UCSD-AML1 (cell line): ENCODE data around the gene FAM219B.
A peak's percentile ranks its signal among the peaks of the same experiment; 100 is the strongest.
"Not testable (repeated sequence)": the region's sequence is repeated elsewhere in the genome, so short reads cannot be mapped to it uniquely, and the experiment has no call there.

Source experiments
- DNase-seq: peaks from one replicate; lab custom pipeline; 2025; ENCODE audit not compliant: unreplicated experiment; lab: John Stamatoyannopoulos, UW

Gene FAM219B, protein sequence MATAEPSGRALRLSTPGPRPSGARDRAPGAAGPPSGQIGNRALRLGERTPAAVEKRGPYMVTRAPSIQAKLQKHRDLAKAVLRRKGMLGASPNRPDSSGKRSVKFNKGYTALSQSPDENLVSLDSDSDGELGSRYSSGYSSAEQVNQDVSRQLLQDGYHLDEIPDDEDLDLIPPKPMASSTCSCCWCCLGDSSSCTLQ

DNA sequence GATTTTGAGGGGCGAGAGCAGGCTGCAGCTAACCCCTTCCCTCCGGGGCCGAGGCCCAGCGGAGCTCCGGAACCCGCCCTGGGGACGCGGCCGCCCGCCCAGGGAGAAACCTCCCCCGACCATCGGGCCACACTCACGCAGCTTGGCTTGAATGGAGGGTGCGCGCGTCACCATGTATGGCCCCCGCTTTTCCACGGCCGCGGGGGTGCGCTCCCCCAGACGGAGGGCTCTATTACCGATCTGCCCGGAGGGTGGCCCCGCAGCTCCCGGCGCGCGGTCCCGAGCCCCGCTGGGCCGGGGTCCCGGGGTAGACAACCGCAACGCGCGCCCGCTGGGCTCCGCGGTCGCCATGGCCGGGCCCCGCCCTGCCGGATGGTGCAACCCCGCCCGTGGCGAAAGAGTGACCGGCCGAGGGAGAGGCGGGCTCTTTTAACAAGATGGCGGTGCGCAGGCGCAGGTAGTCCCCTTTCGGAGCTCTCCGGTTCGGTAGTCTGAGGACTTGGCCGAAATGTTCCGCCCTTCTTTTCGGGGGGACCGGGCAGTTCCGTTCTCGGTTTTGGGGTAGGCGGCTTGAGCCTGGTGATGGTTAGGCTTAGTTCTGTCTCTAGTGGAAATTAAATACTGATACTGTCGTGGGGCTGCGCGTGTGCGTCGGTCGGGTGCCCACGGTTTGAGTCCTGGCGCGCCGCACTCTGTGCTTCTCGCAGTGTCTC is at the start of gene FAM219B:
Gene FAM219B, minus strand, starts transcription at position 402 of the 713 bp plus-strand sequence. Its CDS starts 51 bp downstream, at position 351.
- peak; percentile 87 for DNase-seq

DNA sequence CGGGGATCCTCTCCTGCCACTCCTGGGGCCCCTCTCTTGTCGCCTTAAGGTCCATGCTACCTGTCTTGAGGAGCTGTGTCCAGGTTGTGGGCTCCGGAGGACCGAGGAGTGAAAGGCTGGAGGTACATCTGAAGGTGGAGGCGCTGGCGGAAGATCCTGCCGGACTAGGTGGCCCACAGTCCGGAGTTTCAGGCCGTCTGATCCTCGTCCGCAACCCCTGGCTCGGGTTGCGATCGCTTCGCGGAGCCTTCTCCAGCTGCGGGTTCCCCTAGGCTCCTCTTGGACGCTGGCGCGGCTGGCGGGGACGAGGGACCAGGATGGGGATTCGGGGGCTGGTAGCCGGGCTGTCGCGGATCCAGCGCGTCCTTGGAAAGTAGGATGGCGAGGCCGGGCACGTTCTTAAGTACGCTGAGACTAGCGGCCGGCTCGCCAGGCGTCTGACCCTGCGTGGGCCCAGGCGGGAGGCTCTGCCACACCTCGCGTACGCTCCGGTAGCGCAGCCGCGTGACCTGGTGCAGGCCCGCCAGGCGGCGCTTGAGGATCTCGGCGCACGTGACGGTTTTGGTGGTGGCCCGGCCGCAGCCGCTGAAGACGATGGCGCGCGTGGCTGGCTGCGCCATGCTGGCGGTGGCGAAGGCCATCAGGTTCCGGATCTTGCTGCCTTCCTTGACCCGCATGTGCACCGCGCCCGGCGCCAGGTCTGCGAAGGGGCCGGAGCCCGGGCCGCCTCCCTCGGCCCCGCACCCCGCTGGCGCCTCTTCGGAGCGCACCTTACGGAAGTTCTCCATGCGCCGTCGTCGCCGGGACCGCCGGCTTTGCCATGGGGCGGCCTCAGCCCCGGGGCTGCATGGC is 49.4 kb upstream of the FAM219B start:
- no peak for DNase-seq

DNA sequence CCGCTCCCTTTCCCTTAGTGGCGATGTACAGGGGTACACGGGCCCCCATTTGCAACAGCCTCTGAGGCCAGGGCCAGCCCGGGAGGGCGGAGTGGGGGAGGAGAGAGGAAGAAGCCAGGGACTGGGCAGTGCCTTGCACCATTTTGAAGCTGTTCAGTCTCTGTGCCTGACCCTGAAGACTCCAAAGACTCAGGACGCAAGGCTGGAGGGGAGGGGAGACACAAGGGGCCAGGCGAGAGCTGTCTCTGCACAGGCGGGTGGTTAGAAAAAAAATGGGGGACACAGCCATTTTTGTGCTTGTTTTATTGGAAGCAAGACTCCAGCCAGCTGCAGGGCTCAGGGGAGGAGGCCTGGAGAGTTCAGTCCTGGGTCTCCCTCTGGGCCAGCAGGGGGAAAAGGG is 48.4 kb upstream of the FAM219B start:
- DNase-seq = no peak

DNA sequence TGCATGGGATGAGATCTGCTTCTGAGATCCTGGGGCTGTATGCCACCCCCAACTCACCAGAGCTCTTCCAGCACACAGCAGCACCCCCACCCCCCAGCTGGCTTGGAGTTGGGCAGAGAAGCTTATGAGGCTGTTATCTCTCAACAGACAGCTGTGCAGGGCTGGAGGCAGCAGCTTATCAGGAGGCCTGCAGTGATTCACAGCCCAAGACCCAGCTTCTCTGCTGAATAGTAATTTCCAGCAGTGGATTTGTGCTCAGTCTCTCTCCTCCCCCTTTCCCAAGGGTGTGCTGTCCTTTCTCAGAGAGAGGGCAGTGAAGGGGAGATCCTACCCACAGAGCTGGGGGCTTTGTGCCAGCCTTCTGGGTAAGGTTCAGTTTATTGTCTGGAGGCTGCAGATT is 47.9 kb upstream of the FAM219B start:
- peak; percentile 27 for DNase-seq

DNA sequence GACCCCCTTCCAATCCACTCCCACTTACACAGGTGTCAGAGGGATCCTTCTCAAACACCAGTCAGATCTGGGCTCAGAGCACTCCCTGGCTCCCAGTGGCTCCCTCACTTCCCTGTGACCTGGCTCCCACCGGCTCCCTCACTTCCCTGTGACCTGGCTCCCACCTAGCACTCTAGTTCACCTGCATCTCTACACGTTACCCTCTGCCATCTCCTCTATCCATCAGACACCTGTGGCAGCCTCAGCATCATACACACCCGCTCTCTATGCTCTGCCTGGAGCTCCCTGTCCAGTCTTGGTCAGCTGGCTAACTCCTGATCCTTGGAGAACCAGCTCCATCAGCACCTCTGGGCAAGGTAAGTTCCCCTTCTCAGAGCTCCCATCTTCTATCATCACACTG is 44.4 kb upstream of the FAM219B start:
- DNase-seq = no peak

DNA sequence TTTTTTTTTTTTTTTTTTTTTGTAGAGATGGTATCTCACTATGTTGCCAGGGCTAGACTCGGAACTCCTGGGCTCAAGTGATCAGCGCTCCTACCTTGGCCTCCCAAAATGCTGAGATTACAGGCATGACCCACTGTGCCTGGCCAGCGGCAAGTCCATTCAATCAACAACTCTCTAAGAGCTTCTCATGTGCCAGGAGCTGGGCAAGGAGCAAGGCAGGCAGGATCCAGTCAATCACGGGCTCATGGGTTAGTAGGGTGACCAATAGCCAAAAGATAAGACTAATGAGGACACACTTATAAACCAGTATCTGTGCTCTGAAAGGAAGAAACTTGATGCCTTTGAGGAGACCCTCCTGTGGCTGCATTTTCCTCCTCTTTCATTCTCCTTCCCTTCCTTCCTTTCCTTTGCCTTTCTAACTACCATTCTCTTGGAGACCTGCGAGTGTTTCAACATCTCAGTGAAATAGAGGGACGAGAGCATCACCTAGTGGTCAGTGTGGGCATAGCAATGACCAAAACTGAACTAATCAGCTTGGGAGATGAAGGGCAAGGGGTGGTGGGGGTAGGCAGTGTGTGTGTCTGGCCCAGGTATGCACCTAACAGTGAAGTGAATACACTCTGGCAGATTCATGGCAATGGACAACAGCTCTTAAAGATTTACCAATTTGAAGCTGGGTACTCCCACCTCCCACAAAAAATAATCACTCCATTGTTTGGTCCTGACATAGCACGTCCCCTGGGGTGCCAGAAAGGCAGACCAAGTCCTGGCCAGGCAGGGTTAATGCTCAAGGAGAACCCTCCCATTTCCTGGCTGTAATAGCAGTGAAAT is 43.6 kb upstream of the FAM219B start:
- peak; percentile 54 for DNase-seq

DNA sequence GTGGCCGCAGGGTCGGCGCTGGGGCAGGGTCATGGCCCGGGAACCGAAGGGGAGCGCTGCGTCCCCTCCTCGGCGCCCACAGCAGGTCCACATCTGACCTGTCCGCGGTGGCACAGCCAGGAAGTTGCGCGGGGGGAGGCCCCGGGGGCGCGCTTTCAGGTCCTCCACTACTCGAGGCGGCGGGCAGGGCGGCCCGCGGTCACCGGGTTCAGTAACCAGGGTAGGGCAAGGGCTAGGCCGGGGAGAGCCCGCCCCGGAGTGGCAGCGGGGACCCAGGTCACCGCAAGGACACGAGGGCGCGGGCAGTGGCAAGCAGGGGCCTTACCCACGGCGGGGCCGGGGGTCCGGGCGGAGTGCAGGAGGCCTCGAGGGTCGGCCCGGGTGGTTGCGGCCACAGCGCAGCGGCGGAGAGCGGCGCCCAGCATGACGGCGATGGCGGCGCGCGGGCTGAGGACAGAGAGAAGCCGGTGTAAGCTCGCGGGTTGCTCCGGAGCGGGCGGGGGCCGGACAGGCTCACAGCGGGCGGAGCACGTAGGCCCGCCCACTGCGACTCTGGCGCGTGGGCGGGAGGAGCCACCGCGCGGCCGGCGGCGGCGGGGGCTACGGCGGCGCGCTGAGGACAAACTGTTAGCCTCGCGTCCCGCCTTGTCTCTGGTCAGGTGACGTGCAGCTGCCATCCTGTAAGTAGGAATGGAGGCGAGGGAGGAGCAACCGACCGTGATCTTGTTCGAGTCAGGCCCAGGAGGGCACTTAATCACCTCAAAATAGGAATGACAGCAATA is 31.1 kb upstream of the FAM219B start, which contains the start of gene COX5A:
Gene COX5A, minus strand, starts transcription at position 484 of the 782 bp plus-strand sequence. Its CDS starts 59 bp downstream, at position 425.
- peak; percentile 94 for DNase-seq

DNA sequence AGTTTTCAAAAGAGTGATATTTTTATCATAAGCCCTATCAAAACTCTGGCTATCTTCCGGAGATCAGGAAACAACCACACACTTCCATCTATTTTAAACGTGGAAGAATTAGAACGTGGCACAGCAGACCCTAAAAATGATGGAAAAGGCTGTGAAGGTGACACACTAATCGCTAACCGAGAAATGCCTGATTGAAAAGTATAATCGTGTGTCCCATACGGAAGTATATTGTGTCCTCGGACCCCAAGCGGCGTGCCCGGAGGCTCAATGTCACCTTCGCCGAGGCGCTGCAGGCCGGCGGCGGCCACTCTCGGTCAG is 30.6 kb upstream of the FAM219B start:
- no peak for DNase-seq

DNA sequence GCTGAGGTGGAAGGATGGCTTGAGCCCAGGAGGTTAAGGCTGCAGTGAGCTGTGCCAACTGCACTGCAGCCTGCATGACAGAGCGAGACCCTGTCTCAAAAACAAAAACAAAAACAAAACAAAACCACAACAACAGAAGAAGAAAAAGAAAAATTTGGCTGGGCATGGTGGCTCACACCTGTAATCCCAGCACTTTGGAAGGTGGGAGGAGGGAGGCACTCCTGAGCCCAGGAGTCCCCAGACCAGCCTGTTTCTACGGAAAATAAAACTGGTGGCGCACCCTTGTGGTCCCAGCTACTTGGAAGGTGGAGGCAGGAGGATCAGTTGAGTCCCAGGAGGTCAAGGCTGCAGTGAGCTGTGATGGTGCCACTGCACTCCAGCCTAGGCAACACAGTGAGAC is 28.5 kb upstream of the FAM219B start:
- DNase-seq = peak; percentile 24

DNA sequence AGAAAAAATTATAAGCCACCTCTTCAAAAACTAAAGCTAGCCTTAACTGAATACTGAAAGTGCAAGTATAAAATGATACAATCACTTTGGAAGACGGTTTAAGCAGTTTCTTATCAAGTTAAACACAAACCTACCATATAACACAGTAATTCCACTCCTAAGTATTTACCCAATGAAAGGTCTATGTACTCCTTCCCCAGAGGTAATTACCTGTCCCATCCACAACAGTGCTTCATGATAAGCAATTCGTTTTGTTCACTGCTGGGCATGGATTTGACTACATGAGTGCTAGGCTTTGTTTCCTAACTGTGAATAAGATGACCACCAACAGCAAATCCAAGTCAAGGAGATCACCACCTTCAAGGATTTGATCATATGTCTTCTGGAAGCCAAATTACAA is 26.9 kb upstream of the FAM219B start:
- no peak for DNase-seq

DNA sequence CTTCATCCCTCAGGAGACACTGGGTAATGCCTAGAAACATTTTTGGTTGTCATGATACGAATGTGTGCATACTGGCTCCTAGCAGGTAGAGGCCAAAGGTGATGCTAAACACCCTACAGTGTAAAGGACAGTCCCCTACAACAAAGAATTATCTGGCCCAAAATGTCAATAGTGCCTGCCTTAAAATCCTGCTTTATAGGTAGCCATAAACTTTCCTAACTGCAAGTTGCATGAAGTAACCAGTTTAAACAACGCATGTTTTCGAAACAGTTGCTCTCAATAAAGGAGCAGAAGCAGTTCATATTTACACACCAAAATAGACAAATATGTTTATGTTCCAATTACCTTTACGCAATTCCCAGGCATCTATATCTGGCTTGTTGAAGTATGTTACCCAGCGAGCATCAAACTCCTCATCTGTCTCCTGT is 22.1 kb upstream of the FAM219B start:
- no peak for DNase-seq

DNA sequence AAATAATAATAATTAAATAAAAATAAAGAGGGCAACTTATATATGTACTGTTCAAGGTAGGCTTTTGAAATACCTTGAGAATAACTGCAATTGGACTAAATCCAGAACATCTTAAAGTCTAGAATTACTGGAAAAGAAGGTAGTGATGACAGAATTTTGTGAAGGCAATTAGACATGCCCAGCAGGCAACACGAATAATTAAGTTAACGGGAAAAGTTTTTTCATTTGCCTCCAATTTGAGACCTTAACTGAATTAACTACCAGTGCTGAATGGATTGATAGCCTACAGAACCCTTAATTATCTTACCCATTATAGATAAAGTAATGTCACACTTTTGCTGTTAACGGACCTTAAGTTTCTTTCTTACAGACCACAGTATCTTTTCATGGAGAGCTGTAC is 17.9 kb upstream of the FAM219B start:
- no peak for DNase-seq

DNA sequence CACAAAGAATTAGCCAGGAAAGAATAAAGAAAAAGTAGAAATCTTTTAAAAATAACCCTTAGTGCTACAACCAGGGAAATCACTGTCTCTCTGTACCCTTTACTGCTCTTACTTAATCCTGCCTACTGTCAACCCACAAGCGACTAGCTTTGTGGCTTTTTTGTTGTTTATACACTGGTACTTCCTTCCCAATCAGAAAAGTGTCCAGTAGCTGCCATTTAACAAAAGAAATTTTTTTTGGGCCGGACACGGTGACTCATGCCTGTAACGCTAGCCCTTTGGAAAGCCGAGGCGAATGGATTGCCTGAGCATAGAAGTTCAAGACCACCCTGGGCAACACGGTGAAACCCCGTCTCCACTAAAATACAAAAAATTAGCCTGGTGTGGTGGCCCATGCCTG is 13.8 kb upstream of the FAM219B start:
- DNase-seq = no peak

DNA sequence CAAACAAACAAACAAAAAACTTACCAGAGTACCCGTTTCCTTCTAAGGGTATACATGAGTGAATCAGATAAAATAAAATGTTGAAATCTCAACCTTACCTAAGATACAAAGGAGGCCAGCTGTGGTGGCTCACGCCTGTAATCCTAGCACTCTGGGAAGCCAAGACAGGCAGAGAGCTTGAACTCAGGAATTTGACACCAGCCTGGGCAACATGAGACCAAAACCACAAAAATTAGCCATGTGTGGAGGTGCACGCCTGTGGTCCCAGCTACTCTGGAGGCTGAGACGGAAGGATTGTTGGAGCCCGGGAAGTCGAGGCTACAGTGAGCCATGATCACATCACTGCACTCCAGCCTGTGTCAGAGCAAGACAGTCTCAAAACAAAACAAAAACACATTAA is 11.0 kb upstream of the FAM219B start:
- no peak for DNase-seq

DNA sequence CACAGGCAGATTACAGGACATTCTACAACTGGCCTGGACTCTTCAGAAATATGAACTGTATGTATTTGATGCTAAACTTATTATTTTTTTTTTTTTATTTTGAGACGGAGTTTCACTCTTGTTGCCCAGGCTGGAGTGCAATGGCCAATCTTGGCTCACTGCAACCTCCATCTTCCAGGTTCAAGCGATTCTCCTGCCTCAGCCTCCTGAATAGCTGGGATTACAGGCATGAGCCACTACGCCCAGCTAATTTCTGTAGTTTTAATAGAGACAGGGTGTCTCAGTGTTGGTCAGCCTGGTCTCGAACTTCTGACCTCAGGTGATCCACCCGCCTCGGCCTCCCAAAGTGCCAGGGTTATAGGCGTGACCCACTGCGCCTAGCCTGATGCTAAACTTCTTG is 7.1 kb upstream of the FAM219B start:
- not testable (repeated sequence) for DNase-seq

DNA sequence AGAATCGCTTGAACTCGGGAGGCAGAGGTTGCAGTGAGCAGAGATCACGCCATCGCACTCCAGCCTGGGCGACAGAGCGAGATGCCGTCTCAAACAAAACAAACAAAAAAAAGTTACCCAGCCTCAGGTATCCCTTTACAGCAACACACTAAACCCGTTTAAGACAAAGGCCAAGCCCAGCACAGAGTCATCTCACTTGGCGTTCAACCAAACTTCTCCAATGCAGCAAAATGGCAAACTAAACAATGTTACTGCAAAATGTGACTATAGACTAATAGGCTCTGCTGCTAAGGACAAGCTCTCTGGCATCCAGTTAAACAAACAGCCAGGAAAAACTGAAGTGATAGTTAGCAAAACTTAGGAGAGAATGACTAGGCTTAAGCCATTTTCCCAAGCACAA is 6.4 kb upstream of the FAM219B start:
- no peak for DNase-seq

DNA sequence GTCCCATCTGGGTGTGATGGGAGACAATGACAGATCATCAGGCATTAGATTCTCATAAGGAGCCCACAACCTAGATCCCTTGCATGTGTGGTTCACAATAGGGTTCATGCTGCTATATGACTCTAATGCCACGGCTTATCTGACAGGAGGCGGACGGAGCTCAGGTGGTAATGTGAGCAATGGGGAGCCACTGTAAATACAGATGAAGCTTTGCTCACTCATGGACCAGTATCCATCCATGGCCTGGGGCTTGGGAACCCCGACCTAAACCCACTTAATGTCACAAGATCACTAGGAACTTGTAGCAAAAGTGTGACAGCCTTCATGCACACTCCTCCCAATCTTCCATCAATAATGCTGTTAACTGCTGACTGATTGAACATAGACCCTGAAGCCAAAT is 2.0 kb upstream of the FAM219B start:
- DNase-seq = no peak

DNA sequence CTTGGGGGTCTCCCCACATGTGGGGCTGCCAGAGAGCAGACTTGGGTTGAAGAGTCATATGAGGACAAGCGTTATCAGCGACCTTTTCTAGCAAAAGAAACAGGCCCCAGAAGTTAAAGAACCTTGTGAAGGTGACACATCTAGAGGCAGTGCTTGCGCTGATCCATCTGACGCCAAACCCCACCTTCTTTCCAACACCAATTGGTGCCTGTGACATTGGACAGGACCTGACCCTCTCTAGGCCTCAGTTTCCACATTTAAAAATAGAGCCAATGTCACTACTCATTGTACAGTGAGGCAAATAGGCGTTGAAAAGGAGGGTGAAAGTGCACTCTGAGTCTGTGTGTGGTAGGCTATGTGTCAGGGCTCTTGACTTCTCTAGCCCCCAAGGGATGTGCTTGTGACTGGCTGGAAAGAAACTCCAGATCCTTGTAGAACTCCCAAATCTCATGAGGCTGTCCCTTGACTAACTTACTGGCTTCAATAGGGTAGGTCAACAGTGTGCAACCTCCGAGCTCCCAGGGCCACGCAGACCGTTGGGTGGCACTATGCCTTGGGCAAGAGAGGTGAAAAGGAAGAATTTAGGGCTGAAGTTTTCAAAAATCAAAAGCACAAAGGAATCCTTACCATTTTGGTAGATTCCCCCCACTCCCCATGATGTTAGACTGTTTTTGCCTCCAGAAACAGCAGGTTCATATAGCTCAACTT is 666 bp upstream of the FAM219B start:
- DNase-seq = no peak

DNA sequence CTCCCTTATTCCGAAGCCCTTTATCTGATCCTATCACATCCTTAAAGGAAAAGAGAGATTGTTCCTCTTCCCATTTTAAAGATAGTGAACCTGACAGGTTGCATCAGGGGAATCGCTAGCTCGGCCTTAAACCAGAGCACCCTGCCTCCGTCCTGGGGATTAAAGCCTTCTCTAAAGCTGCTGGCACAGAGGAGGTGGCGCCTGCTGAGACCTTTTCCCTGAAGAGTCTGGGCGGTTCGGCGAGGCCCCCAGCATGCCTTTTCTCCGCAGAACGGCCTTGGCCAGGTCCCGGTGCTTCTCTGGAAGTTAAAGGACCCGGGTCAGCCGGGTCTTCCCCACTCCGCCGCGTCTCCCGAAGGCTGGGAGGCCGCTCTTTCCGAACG is 593 bp downstream of the FAM219B start:
- DNase-seq = peak; percentile 59
